ENCODE measurements around the gene TGM6. TPM values are rescaled to one million over a fixed set of nuclear protein-coding genes. Genes with fewer than 3 reads are reported as not detected.

TGM6 gene
- total and polyA plus RNA-seq, 2 donors, result not detected

- Histone ChIP-seq H3K27me3 (ENCODE audit: control insufficient read depth in 2 of 2, insufficient read depth in 1 of 2, low read length in 1 of 2) (no peaks in the 10 kb centered on the region), H3K27ac (ENCODE audit: low read depth in 1 of 2, low read length in 1 of 2) (no peak overlapping the region), H3K36me3 (ENCODE audit: control insufficient read depth in 2 of 2, insufficient read depth in 2 of 2, low read length in 1 of 2) (peaks cover 0 to 4% of the 10 kb centered on the region in 2 donors), H3K9me3 (ENCODE audit: control insufficient read depth in 2 of 2, insufficient read depth in 1 of 2, low read length in 1 of 2) (no peaks in the 10 kb centered on the region), H3K4me3 (ENCODE audit: low read length in 2 of 2) (no peak overlapping the region), H3K4me1 (ENCODE audit: control insufficient read depth in 2 of 2, insufficient read depth in 2 of 2, low read length in 2 of 2) (no peaks in the 10 kb centered on the region)
- WGBS, result 65% methylated on average over 8 of the region's 8 CpGs
- DNase-seq (ENCODE audit: low read depth in 6 of 9, low spot score in 9 of 9), result peak; percentile 6 to 64 (median 32)
Observed at GRCh38 chr20:2451939-2452732, 71.4 kb downstream of the TGM6 start.

GRCh38 chr20:2453792-2454191 lies 73.1 kb downstream of the TGM6 start:
- Histone ChIP-seq H3K27me3 (ENCODE audit: control insufficient read depth in 2 of 2, insufficient read depth in 1 of 2, low read length in 1 of 2) (no peaks in the 10 kb centered on the region), H3K9me3 (ENCODE audit: control insufficient read depth in 2 of 2, insufficient read depth in 1 of 2, low read length in 1 of 2) (no peaks in the 10 kb centered on the region), H3K27ac (ENCODE audit: low read depth in 1 of 2, low read length in 1 of 2) (no peak overlapping the region), H3K36me3 (ENCODE audit: control insufficient read depth in 2 of 2, insufficient read depth in 2 of 2, low read length in 1 of 2) (peaks cover 4% of the 10 kb centered on the region in 2 donors), H3K4me3 (ENCODE audit: low read length in 2 of 2) (no peak overlapping the region), H3K4me1 (ENCODE audit: control insufficient read depth in 2 of 2, insufficient read depth in 2 of 2, low read length in 2 of 2) (no peaks in the 10 kb centered on the region)
- whole genome bisulfite sequencing, result 80% methylated on average over 3 of the region's 3 CpGs
- no peak for DNase-seq (ENCODE audit: low read depth in 6 of 9, low spot score in 9 of 9)

DNA sequence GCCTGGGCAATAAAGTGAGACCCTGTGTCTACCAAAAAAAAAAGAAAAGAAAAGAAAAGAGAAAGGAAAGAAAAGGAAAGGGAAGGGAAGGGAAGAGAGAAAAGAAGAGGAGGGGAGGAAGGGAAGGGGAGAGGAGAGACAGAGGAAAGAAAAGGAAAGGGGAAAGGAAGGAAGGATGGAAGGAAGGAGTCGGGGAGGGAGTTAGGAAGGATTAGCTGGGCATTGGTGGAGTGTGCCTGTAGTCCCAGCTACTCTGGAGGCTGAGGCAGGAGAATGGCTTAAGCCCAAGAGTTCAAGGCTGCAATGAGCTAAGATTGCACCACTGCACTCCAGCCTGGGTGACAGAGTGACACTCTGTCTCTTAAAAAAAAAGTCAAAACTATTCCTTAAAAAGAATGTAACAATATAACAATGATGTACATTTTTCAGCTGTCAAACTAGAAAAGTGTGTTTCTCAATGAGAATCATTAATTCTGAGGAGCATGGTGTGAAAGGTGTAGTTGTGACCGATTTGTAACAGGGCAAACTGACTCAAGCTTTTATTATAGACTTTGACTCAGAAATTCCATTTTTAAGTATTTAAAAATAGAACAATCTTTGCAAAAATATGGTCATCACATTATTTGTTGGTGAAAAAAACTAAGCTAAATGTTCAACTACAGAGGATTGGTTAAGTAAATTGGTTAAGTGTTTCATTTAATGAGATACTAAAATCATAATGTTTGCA lies 75.2 kb downstream of the TGM6 start:
- WGBS, result 97% methylated on average over 2 of the region's 2 CpGs
- Histone ChIP-seq H3K9me3 (ENCODE audit: control insufficient read depth in 2 of 2, insufficient read depth in 1 of 2, low read length in 1 of 2) (no peaks in the 10 kb centered on the region), H3K4me3 (ENCODE audit: low read length in 2 of 2) (no peak overlapping the region), H3K27me3 (ENCODE audit: control insufficient read depth in 2 of 2, insufficient read depth in 1 of 2, low read length in 1 of 2) (no peaks in the 10 kb centered on the region), H3K36me3 (ENCODE audit: control insufficient read depth in 2 of 2, insufficient read depth in 2 of 2, low read length in 1 of 2) (peaks cover 12 to 25% of the 10 kb centered on the region in 2 donors), H3K27ac (ENCODE audit: low read depth in 1 of 2, low read length in 1 of 2) (no peak overlapping the region), H3K4me1 (ENCODE audit: control insufficient read depth in 2 of 2, insufficient read depth in 2 of 2, low read length in 2 of 2) (no peaks in the 10 kb centered on the region)
- DNase-seq (ENCODE audit: low read depth in 6 of 9, low spot score in 9 of 9), result no peak

DNA sequence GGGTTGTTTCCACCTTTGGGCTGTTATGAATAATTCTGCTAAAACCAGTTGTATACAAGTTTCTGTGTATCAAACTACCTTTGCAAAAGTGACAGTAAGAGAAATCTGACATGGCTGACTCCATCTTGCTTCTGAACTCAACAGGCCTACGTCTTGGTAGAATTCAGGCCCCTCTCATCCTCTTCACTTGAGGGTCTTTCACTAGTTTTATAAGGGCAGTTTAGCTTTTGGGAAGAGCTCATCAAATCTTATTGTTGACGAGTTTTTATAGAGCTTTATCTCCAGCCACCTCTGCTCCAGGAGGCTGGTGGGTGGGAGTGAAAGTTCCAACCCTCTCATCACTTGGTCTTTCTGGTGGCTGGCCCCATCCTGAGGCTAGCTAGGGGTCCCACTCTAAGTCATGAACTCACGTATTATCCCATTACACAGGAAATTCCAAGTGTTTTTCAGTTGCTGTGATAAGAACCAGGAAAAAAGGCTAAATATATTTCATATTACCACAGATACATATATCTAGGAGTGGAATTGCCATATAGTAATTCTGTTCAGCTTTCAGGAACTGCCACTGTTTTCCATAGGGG lies 78.3 kb downstream of the TGM6 start:
- Histone ChIP-seq H3K27ac (ENCODE audit: low read depth in 1 of 2, low read length in 1 of 2) (no peak overlapping the region), H3K27me3 (ENCODE audit: control insufficient read depth in 2 of 2, insufficient read depth in 1 of 2, low read length in 1 of 2) (no peaks in the 10 kb centered on the region), H3K4me3 (ENCODE audit: low read length in 2 of 2) (no peak overlapping the region), H3K9me3 (ENCODE audit: control insufficient read depth in 2 of 2, insufficient read depth in 1 of 2, low read length in 1 of 2) (no peaks in the 10 kb centered on the region), H3K36me3 (ENCODE audit: control insufficient read depth in 2 of 2, insufficient read depth in 2 of 2, low read length in 1 of 2) (peaks cover 41 to 56% of the 10 kb centered on the region in 2 donors), H3K4me1 (ENCODE audit: control insufficient read depth in 2 of 2, insufficient read depth in 2 of 2, low read length in 2 of 2) (no peaks in the 10 kb centered on the region)
- no peak for DNase-seq (ENCODE audit: low read depth in 6 of 9, low spot score in 9 of 9)
- WGBS, result 98% methylated on average over 3 of the region's 3 CpGs

GRCh38 chr20:2459981-2460751 lies 79.5 kb downstream of the TGM6 start:
- DNase-seq (ENCODE audit: low read depth in 6 of 9, low spot score in 9 of 9), result no peak
- peaks cover 47 to 61% of the 10 kb centered on the region in 2 donors for H3K36me3 ChIP-seq (ENCODE audit: control insufficient read depth in 2 of 2, insufficient read depth in 2 of 2, low read length in 1 of 2)

DNA sequence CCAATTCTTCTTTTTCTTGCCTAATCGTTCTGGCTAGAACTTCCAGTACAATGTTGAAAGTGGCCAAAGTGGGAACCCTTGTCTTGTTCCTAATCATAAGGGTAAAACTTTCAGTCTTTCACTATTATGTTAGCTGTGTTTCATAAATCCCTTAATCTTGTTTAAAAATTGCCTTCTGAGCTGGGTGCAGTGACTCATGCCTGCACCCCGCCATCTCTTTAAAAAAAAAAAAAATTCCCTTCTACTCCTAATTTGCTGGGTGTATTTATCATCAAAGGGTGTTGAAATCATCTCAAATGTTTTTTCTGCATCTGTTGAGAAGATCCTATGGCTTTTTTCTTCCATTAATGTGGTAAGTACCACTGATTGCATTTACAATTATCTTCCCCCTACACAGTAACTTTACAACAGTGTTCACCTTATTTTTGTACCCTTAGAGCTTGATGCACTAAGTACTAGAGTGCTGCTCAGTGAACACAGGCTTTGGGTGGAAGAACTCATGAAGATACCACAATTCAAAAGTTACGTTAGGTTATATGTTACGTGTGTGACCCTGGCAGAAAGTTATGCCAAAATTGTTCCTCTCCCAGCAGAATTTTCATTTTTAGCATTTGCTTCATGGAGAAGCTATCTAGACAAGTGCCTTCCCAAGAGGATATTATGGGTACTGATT lies 80.2 kb downstream of the TGM6 start:
- H3K27ac ChIP-seq (ENCODE audit: low read depth in 1 of 2, low read length in 1 of 2), result no peak overlapping the region

More at GRCh38 chr20:2459981-2460751, 79.5 kb downstream of the TGM6 start:
- Histone ChIP-seq H3K4me1 (ENCODE audit: control insufficient read depth in 2 of 2, insufficient read depth in 2 of 2, low read length in 2 of 2) (no peaks in the 10 kb centered on the region), H3K27me3 (ENCODE audit: control insufficient read depth in 2 of 2, insufficient read depth in 1 of 2, low read length in 1 of 2) (no peaks in the 10 kb centered on the region), H3K9me3 (ENCODE audit: control insufficient read depth in 2 of 2, insufficient read depth in 1 of 2, low read length in 1 of 2) (no peaks in the 10 kb centered on the region), H3K4me3 (ENCODE audit: low read length in 2 of 2) (no peak overlapping the region), H3K27ac (ENCODE audit: low read depth in 1 of 2, low read length in 1 of 2) (no peak overlapping the region)
- WGBS, result 89% methylated on average over 1 of the region's 1 CpG

GRCh38 chr20:2462484-2462883 lies 81.8 kb downstream of the TGM6 start:
- Histone ChIP-seq H3K4me1 (ENCODE audit: control insufficient read depth in 2 of 2, insufficient read depth in 2 of 2, low read length in 2 of 2) (no peaks in the 10 kb centered on the region), H3K4me3 (ENCODE audit: low read length in 2 of 2) (no peak overlapping the region), H3K36me3 (ENCODE audit: control insufficient read depth in 2 of 2, insufficient read depth in 2 of 2, low read length in 1 of 2) (peaks cover 56 to 81% of the 10 kb centered on the region in 2 donors), H3K27ac (ENCODE audit: low read depth in 1 of 2, low read length in 1 of 2) (no peak overlapping the region), H3K27me3 (ENCODE audit: control insufficient read depth in 2 of 2, insufficient read depth in 1 of 2, low read length in 1 of 2) (no peaks in the 10 kb centered on the region), H3K9me3 (ENCODE audit: control insufficient read depth in 2 of 2, insufficient read depth in 1 of 2, low read length in 1 of 2) (no peaks in the 10 kb centered on the region)
- DNase-seq (ENCODE audit: low read depth in 6 of 9, low spot score in 9 of 9), result no peak
- over 99% methylated on average over 3 of the region's 3 CpGs for WGBS

More for the DNA sequence above, 80.2 kb downstream of the TGM6 start:
- WGBS, result 96% methylated on average over 4 of the region's 4 CpGs
- Histone ChIP-seq H3K9me3 (ENCODE audit: control insufficient read depth in 2 of 2, insufficient read depth in 1 of 2, low read length in 1 of 2) (no peaks in the 10 kb centered on the region), H3K4me1 (ENCODE audit: control insufficient read depth in 2 of 2, insufficient read depth in 2 of 2, low read length in 2 of 2) (no peaks in the 10 kb centered on the region), H3K36me3 (ENCODE audit: control insufficient read depth in 2 of 2, insufficient read depth in 2 of 2, low read length in 1 of 2) (peaks cover 52 to 68% of the 10 kb centered on the region in 2 donors), H3K27me3 (ENCODE audit: control insufficient read depth in 2 of 2, insufficient read depth in 1 of 2, low read length in 1 of 2) (no peaks in the 10 kb centered on the region), H3K4me3 (ENCODE audit: low read length in 2 of 2) (no peak overlapping the region)
- no peak for DNase-seq (ENCODE audit: low read depth in 6 of 9, low spot score in 9 of 9)

GRCh38 chr20:2463616-2464365 lies 83.1 kb downstream of the TGM6 start:
- Histone ChIP-seq H3K4me3 (ENCODE audit: low read length in 2 of 2) (no peak overlapping the region), H3K4me1 (ENCODE audit: control insufficient read depth in 2 of 2, insufficient read depth in 2 of 2, low read length in 2 of 2) (peaks cover 4 to 5% of the 10 kb centered on the region in 2 donors), H3K27ac (ENCODE audit: low read depth in 1 of 2, low read length in 1 of 2) (no peak overlapping the region), H3K36me3 (ENCODE audit: control insufficient read depth in 2 of 2, insufficient read depth in 2 of 2, low read length in 1 of 2) (peaks cover 58 to 85% of the 10 kb centered on the region in 2 donors), H3K9me3 (ENCODE audit: control insufficient read depth in 2 of 2, insufficient read depth in 1 of 2, low read length in 1 of 2) (no peaks in the 10 kb centered on the region), H3K27me3 (ENCODE audit: control insufficient read depth in 2 of 2, insufficient read depth in 1 of 2, low read length in 1 of 2) (no peaks in the 10 kb centered on the region)
- 97% methylated on average over 9 of the region's 9 CpGs for WGBS
- no peak for DNase-seq (ENCODE audit: low read depth in 6 of 9, low spot score in 9 of 9)
